GM18858 (cell line): ENCODE results near the gene ZNF79.

Source experiments
- ATAC-seq: cut with Tn5 transposase; IDR thresholded peaks from one replicate; pipeline ENCODE4 v1.9.1; 2021; ENCODE audit not compliant: unreplicated experiment

The ZNF79 gene

GRCh38 chr9:127423934-127424675, at the start of gene ZNF79:
Gene ZNF79 (plus strand): TSS chr9:127424382. CDS start chr9:127424788, 406 bp downstream.
- peak; percentile 70 for ATAC-seq

GRCh38 chr9:127380479-127380878, 43.7 kb upstream of the ZNF79 start:
- no peak for ATAC-seq

- no peak for ATAC-seq
These were observed 41.6 kb upstream of the ZNF79 start for GRCh38 chr9:127382541-127382940.

DNA sequence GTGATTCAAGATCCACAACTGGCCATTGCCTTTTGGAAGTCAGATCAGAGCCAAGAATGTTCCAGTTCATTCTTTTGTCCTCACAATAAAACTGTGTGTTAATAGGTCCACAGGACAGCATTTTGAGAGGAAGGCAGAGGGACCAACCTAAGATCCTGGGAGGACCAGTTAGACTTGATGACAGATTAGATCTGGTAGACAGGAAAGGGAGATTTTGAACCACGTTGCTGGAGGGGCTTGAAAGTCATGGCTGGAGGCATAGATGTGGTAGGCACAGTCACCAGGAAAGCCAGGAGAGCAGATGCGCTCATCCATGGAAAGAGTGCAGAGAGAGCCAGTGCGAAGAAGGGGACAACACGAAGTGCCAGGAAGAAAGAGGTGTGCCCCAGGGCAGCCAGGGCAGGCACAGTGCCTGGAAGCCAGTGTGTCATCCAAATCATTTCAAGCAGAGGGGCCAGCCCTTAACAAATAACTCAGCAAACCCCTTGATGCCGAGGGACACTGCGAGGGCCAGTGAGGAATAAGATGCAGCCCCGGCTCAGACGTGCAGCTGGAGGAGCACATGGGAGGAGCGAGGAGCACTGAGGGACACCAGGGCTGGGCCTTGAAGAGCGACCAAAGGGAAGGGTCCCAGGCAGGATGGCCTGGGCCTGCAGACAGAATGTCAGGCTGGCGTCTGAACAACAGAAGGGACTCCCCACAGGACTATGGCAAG, 40.0 kb upstream of the ZNF79 start:
- no peak for ATAC-seq

DNA sequence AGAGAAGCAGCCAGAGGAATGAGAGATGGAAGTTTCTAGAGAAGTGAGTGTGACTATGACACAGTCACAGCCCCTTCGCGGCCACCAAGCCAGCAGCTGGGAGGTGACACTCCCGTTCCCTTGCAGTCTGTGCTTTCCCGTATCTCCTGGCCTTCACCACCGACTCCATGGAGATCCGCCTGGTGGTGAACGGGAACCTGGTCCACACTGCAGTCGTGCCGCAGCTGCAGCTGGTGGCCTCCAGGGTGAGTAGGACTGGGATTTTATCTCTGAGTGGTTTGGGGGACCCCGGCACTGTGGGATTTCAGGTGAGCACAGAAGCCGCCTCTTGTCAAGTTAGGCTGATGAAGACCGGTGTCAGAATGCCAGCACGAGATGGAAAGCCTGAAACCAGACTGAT, 39.3 kb upstream of the ZNF79 start:
- no peak for ATAC-seq

DNA sequence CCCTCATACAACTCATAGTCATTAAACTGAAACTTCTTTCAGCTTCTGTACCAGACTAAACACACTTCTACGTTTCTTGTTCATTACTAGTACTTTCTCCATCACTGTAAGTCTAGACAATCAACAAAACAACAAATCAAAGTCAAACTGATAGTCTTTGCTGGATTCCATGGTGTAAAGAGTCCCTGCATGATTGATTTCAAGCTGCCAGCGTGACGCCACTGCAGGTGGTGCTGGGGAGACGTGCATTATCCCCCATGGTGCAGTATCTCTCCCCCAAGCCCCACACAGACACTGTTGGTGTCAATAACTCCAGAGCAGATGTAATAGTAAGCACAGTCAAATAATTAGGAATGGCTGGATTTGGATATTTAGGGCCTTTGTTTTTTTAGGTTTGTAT, 37.9 kb upstream of the ZNF79 start:
- ATAC-seq: no peak

DNA sequence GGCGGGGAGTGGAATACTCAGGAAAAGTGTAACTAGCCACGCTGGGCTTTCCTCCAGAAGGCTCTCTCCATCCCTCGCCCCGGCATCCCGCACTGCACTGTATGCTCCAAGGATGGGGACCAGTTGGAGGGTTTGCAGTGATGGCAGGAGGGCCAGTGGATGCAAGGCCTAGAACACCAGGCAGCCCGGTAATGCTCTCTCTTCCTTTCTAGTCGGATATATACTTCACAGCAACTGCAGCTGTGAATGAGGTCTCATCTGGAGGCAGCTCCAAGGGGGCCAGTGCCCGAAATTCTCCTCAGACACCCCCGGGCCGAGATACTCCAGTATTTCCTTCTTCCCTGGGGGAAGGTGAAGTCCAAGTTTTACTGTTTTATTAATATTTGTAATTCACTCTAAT, 37.2 kb upstream of the ZNF79 start:
- ATAC-seq: no peak

GRCh38 chr9:127388037-127388855, 35.9 kb upstream of the ZNF79 start:
- ATAC-seq: peak; percentile 59

- no peak for ATAC-seq
These were observed 35.3 kb upstream of the ZNF79 start for GRCh38 chr9:127388856-127389238.

DNA sequence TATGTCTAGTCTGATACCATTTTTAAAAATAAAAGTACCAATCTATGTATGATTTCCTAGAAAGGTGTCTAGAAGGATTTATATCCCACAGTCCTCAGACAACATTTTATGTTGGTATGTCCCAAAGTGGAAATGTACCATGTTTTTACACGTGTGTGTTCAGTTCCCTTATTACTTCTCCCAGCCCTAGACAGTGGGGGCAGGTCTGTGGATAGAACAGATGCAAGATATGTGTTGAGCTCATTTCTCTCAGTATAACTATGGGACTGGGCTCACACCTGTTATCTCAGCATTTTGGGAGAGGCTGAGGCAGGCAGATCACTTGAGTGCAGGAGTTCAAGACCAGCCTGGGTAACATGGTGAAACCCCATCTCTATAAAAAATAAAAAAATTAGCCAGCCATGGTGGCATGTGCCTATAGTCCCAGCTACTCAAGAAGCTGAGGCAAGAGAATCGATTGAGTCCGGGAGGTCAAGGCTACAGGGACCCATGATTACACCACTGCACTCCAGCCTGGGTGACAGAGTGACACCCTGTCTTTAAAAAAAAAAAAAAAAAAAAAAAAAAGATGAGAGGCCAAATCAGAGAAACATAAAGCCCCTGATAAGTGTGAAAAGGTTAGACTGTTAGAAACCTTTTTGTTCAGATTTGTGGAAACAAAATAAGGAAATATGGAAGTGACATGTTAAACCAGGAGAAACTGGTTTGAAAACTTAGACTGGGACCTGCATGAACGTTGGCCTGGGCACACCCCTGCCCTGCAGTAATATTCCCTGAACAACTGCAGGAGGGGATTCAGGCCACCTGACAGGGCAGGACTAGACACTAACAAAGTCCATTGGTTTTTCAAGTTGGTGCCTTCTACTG, 34.6 kb upstream of the ZNF79 start:
- ATAC-seq: no peak

DNA sequence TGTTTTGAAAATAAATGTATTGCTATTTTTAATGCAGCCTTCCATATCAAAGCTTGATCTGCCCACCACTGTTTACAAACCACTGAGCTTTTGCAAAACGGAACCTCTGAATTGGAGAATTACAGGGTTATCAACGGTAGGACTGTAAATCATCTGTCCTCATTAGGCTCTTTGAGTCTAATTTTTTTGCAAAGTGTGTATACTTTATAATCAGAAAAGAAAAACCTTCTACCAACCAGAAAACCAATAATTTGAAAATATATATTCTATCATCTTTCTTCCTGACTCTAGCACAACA, 34.0 kb upstream of the ZNF79 start:
- ATAC-seq: no peak

GRCh38 chr9:127390563-127390962, 33.6 kb upstream of the ZNF79 start:
- no peak for ATAC-seq

DNA sequence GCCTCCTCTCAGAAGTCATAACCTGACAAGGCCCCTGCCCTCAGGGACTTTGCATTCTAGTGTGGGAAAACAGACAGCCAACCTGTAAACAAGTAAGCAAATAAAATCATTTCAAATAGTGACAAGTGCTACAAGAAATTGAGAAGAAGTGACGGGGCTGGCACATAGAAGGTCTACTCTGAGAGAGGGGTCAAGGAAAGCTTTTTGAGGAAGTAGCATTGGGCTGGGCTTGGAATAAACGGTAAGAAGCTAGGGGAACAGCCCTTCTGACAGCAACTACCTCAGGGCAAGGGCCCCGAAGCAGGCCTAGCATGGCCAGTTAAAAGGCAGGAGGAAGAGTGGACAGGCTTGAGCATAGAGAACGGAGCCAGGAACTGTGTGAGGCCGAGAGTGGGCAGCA, 32.0 kb upstream of the ZNF79 start:
- no peak for ATAC-seq

- no peak for ATAC-seq
These were observed 31.2 kb upstream of the ZNF79 start for GRCh38 chr9:127392976-127393375.

DNA sequence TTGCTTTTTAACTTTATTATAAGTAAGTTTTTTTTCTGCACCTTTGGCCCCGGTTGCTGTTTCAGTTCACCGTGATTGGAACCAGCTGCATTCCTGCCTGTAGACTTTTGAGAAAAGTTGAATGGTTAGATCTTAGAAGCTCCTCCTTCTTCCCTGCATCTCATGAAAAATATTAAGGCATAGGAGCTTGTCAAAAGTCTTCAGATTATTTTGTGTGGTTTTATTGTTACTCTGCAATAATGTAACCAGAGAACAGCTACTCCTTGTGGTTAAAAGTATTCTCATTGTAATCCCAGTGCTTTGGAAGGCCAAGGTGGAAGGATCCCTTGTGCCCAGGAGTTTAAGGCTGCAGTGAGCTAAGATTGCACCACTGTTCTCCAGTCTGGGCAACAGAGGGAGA, 30.5 kb upstream of the ZNF79 start:
- ATAC-seq: no peak

DNA sequence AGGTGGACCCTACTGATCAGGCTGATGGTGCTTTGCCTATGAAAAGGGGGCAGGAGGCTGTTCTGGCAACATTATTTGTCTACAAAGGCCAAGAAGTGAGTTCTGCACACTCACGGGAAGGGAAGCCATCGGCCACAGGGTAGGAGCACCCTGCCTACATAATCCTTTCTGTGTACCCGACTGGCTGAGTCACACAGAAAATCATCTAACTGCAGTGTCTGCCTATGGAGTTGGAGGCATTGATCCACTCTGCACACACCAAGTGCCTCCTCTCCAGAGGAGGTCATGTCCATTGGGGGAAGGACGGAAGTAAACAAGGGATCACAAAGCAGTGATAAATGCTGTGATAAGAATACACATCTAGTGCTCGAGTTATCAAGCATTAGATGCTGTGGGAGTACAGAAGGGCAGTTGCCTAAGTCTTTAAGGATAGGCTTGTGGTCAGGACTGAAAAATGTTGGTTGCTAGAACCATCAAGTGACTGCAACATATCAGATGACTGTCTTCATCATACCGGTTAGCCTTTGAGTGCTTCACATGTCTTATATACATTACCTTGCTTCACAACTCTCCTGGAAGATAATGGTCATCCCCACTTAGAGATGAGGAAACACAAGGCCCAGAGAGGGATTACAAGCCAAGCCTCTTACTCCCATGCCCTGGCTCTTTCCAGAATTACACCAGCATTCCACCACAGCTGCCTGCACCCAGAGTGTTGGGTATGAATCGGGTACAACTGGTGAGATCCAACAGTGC, 28.5 kb upstream of the ZNF79 start:
- no peak for ATAC-seq

GRCh38 chr9:127396253-127396807, 27.9 kb upstream of the ZNF79 start:
- no peak for ATAC-seq

DNA sequence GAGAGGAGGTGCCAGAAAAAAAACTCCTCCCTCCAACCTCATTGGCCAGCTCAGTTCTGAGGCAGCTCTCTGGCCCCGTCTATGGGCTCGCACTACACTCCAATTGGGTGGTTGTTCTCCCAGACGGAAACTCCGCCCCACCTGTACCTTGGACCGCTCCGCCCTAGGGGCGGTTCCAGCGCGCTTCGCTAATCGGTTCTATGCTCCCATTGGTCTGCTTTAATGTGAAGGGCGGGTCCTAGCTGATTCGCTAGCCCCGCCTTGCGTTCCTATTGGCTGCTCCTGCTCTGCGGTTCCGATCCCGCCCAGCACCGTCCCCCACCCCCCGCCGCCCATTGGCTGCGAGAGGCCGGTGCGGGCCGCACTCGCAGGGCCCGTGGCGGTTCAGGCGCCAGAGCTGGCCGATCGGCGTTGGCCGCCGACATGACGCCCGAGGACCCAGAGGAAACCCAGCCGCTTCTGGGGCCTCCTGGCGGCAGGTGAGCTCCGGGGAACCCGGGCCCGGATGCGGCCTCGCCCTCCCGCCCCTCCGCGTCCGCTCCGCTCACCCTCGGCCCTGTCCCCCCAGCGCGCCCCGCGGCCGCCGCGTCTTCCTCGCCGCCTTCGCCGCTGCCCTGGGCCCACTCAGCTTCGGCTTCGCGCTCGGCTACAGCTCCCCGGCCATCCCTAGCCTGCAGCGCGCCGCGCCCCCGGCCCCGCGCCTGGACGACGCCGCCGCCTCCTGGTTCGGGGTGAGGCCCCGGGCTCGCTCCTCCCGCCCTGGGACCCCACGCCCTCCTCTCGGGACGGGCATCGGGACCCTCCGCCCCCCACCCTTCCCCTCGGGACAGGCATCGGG, 27.2 kb upstream of the ZNF79 start, which contains the start of gene SLC2A8:
Gene SLC2A8, plus strand, starts transcription at position 362 of the 838 bp plus-strand sequence. Its CDS starts 62 bp downstream, at position 424.
- peak; percentile 87 for ATAC-seq
